ENCODE data around the gene CCDC183. TPM values are rescaled to one million over a fixed set of nuclear protein-coding genes. Genes with fewer than 3 reads are reported as not detected.
"Not testable (repeated sequence)": the region's sequence is repeated elsewhere in the genome, so short reads cannot be mapped to it uniquely, and the experiment has no call there.

The CCDC183 gene
- polyA plus RNA-seq, 3 donors = 0.54 to 2.1 TPM; not detected in 1

- Mint-ChIP-seq H3K4me1 (peaks cover 15% of the 10 kb centered on the region), H3K27ac (peak overlapping the region in 1 of 7 donors; percentile 64), H3K4me3 (peak overlapping the region in 1 of 2 donors; percentile 9), H3K9me3 (no peaks in the 10 kb centered on the region), H3K36me3 (peaks cover 0 to 4% of the 10 kb centered on the region in 2 donors), H3K27me3 (ENCODE audit: low read depth in 3 of 3) (peaks cover 0 to 3% (median 0%) of the 10 kb centered on the region in 3 donors)
- intact Hi-C loops (cut with micrococcal nuclease) = loop anchor here (1.0 to 10.0 kb wide), 3 partner anchors 244 to 277 kb away; partner anchors contain the start of gene FUT7 (in 1 of the 2)
- Histone ChIP-seq H3K9me3 (replicated peaks in 1 of 2; ENCODE audit: control insufficient read depth in 1 of 2, insufficient read depth in 1 of 2, low read length in 2 of 2) (no peaks in the 10 kb centered on the region), H3K4me2 (replicated peaks; ENCODE audit: extremely low read depth, low read length, poor library complexity, severe bottlenecking) (no peak overlapping the region), H3K9ac (ENCODE audit: insufficient read depth, low read length, poor library complexity, severe bottlenecking) (no peak overlapping the region), H4K20me1 (ENCODE audit: insufficient read depth, low read length) (peaks cover 13% of the 10 kb centered on the region), H3K27ac (ENCODE audit: low read depth in 1 of 2, low read length in 2 of 2) (no peak overlapping the region), H3K27me3 (ENCODE audit: control insufficient read depth in 2 of 2, insufficient read depth in 2 of 2, low read length in 2 of 2) (no peaks in the 10 kb centered on the region), H3K36me3 (replicated peaks in 1 of 2; ENCODE audit: control insufficient read depth in 1 of 2, insufficient read depth in 2 of 2, low read length in 2 of 2) (no peaks in the 10 kb centered on the region), H3K4me3 (replicated peaks in 1 of 3; ENCODE audit: low read depth in 2 of 3, low read length in 3 of 3) (no peak overlapping the region), H2AFZ (ENCODE audit: insufficient read depth, low read depth, low read length, poor library complexity, severe bottlenecking) (no peak overlapping the region), H3K79me2 (ENCODE audit: insufficient read depth, low read length) (peaks cover 4% of the 10 kb centered on the region), H3K4me1 (ENCODE audit: control insufficient read depth in 1 of 2, insufficient read depth in 2 of 2, low read length in 2 of 2) (peaks cover 17 to 23% of the 10 kb centered on the region in 2 donors)
- DNase-seq = peak; percentile 52 to 70 (median 69)
- WGBS (ENCODE audit: insufficient coverage) = 20% methylated on average over 11 of the region's 21 CpGs
- peak; percentile 90 for TF ChIP-seq CTCF (IDR thresholded peaks at IDR 0.05)
These were observed 8.3 kb upstream of the CCDC183 start for GRCh38 chr9:136787690-136788400.

GRCh38 chr9:136788644-136789522 is 7.3 kb upstream of the CCDC183 start:
- H3K36me3 ChIP-seq (replicated peaks in 1 of 2; ENCODE audit: control insufficient read depth in 1 of 2, insufficient read depth in 2 of 2, low read length in 2 of 2); H3K4me3 ChIP-seq (replicated peaks in 1 of 3; ENCODE audit: low read depth in 2 of 3, low read length in 3 of 3); DNase-seq; H3K27me3 Mint-ChIP-seq (ENCODE audit: low read depth in 3 of 3); H3K79me2 ChIP-seq (ENCODE audit: insufficient read depth, low read length); H3K9me3 ChIP-seq (replicated peaks in 1 of 2; ENCODE audit: control insufficient read depth in 1 of 2, insufficient read depth in 1 of 2, low read length in 2 of 2); H2AFZ ChIP-seq (ENCODE audit: insufficient read depth, low read depth, low read length, poor library complexity, severe bottlenecking); H3K27ac Mint-ChIP-seq; H3K27ac ChIP-seq (ENCODE audit: low read depth in 1 of 2, low read length in 2 of 2); H3K9me3 Mint-ChIP-seq; H3K4me3 Mint-ChIP-seq; H3K27me3 ChIP-seq (ENCODE audit: control insufficient read depth in 2 of 2, insufficient read depth in 2 of 2, low read length in 2 of 2); H3K4me2 ChIP-seq (replicated peaks; ENCODE audit: extremely low read depth, low read length, poor library complexity, severe bottlenecking); H3K9ac ChIP-seq (ENCODE audit: insufficient read depth, low read length, poor library complexity, severe bottlenecking): not testable (repeated sequence)
- intact Hi-C loops (cut with micrococcal nuclease) = loop anchor here (5.0 to 10.0 kb wide), 2 partner anchors 243 to 276 kb away; partner anchors contain the start of gene FUT7 (in 1 of the 2)
- Mint-ChIP-seq H3K4me1 (peaks cover 15% of the 10 kb centered on the region), H3K36me3 (peaks cover 7 to 12% of the 10 kb centered on the region in 2 donors)
- WGBS (ENCODE audit: insufficient coverage) = 88% methylated on average over 5 of the region's 27 CpGs
- peaks cover 14% of the 10 kb centered on the region for H4K20me1 ChIP-seq (ENCODE audit: insufficient read depth, low read length)
- H3K4me1 ChIP-seq (ENCODE audit: control insufficient read depth in 1 of 2, insufficient read depth in 2 of 2, low read length in 2 of 2) = peaks cover 17 to 23% of the 10 kb centered on the region in 2 donors
